Non-pigmented ciliary epithelial cell (primary cell): ENCODE results near the gene MZT1.

Source experiments
- DNase-seq: peaks from one replicate; pipeline ENCODE4 v3.0.0-alpha.2; 2010; ENCODE audit warnings: low read depth

The MZT1 gene

GRCh38 chr13:72680353-72680752, 47.1 kb downstream of the MZT1 start:
- DNase-seq: no peak

- DNase-seq: no peak
Observed at GRCh38 chr13:72678312-72678711, 49.1 kb downstream of the MZT1 start.

- no peak for DNase-seq
Observed at GRCh38 chr13:72677431-72677830, 50.0 kb downstream of the MZT1 start.

- no peak for DNase-seq
Observed at GRCh38 chr13:72666391-72666790, 61.0 kb downstream of the MZT1 start.

- no peak for DNase-seq
Observed at GRCh38 chr13:72662548-72662947, 64.9 kb downstream of the MZT1 start.
